ENCODE results near the gene NTN1.
A peak's percentile ranks its signal among the peaks of the same experiment; 100 is the strongest.

NTN1 gene

GRCh38 chr17:9138161-9138717 is 116.9 kb downstream of the NTN1 start:
- Histone ChIP-seq H3K27ac (no peak overlapping the region), H3K36me3 (ENCODE audit: insufficient read depth, low read length) (no peaks in the 10 kb centered on the region), H3K4me3 (peak overlapping the region; percentile 58; the same call in 1 of the 2 replicates), H3K9ac (ENCODE audit: insufficient read length) (no peak overlapping the region), H3K9me3 (ENCODE audit: low read depth, low read length) (no peaks in the 10 kb centered on the region)
- no peak for TF ChIP-seq FOXP2 (optimal IDR thresholded peaks at IDR 0.05; ENCODE audit: control extremely low read depth, extremely low read length, insufficient read depth)
- TF ChIP-seq POLR2AphosphoS5 (IDR thresholded peaks at IDR 0.05; ENCODE audit: borderline replicate concordance, low read depth, low read length): peak; percentile 24; the same call in 1 of the 2 replicates
- DNase-seq (ENCODE audit: low read depth, low spot score): peak; percentile 76

- DNase-seq (ENCODE audit: low read depth, low spot score): no peak
- no peak overlapping the region for H3K4me3 ChIP-seq
- no peaks in the 10 kb centered on the region for H3K9me3 ChIP-seq (ENCODE audit: low read depth, low read length)
- H3K27ac ChIP-seq: no peak overlapping the region
- no peak for TF ChIP-seq EZH2 (IDR thresholded peaks at IDR 0.05)
- TF ChIP-seq POLR2AphosphoS5 (IDR thresholded peaks at IDR 0.05; ENCODE audit: borderline replicate concordance, low read depth, low read length): no peak
- no peak for TF ChIP-seq FOXP2 (optimal IDR thresholded peaks at IDR 0.05; ENCODE audit: control extremely low read depth, extremely low read length, insufficient read depth)
- H3K36me3 ChIP-seq (ENCODE audit: insufficient read depth, low read length): no peaks in the 10 kb centered on the region
- no peak overlapping the region for H3K9ac ChIP-seq (ENCODE audit: insufficient read length)
These were observed 118.4 kb downstream of the NTN1 start for GRCh38 chr17:9139695-9140094.

DNA sequence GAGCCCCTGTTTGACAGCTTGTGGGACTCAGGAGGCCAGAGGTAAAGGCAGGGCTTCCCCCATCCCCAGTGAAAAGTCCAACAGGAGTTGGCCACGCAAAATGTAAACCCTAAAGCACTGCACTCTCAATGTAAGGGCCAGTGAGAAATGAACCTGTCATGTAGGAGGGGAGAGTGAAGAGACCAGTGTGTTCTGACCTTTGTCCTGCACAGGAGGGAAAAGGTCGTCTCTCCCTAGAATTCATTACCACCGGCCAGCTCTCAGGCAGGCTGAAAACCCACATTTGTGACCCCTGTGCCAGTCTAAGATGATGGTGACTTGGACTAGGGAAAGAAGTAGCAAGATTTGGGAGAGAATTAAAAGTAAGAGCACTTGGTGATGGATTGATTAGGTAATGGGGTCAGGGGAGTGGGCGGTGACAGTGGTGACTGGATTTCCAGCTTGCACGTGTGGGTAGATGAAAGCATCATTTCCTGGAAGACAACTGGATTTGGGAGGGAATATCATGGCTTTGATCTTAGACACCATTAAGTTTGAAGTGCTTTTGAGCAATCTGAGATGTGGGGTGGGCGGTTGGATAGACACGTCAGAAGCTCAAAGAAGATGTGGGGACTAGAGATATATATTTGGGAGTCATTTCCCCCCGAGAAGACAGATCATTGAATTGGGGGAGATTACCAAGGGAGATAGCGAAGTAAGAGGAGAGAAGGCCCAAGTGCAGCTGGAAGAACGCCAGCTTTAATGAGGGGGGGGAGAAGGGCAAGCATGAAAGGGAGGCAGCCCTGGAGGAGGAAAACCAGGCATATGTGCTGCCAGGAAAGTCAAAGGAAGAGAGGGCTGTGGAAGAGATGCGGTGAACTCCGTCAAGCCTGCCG is 119.5 kb downstream of the NTN1 start:
- DNase-seq (ENCODE audit: low read depth, low spot score): peak; percentile 1
- H3K9ac ChIP-seq (ENCODE audit: insufficient read length): no peak overlapping the region
- TF ChIP-seq FOXP2 (optimal IDR thresholded peaks at IDR 0.05; ENCODE audit: control extremely low read depth, extremely low read length, insufficient read depth): no peak
- TF ChIP-seq POLR2AphosphoS5 (IDR thresholded peaks at IDR 0.05; ENCODE audit: borderline replicate concordance, low read depth, low read length): no peak
- no peak for TF ChIP-seq EZH2 (IDR thresholded peaks at IDR 0.05)

DNA sequence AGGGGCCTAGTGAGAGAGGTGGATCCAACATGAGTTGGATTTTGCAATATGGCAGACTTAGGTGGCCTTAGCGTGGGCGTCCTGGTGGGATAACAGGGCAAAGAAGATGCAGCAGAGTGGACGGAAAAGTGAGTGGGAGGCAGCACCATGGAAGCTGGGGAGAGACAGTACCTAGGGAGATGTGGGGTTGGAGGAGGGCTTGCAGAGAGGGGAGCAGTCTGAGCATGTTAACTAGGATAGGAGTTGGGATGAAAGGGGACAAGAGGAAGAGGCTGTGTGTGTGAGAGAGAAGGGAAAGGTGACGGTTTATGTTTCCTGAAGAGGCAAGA is 120.1 kb downstream of the NTN1 start:
- Histone ChIP-seq H3K9me3 (ENCODE audit: low read depth, low read length) (no peaks in the 10 kb centered on the region), H3K9ac (ENCODE audit: insufficient read length) (no peak overlapping the region), H3K36me3 (ENCODE audit: insufficient read depth, low read length) (no peaks in the 10 kb centered on the region), H3K4me3 (no peak overlapping the region), H3K27ac (no peak overlapping the region)
- DNase-seq (ENCODE audit: low read depth, low spot score): no peak
- no peak for TF ChIP-seq FOXP2 (optimal IDR thresholded peaks at IDR 0.05; ENCODE audit: control extremely low read depth, extremely low read length, insufficient read depth)
- TF ChIP-seq POLR2AphosphoS5 (IDR thresholded peaks at IDR 0.05; ENCODE audit: borderline replicate concordance, low read depth, low read length): no peak
- no peak for TF ChIP-seq EZH2 (IDR thresholded peaks at IDR 0.05)

More for the DNA sequence above, 119.5 kb downstream of the NTN1 start:
- H3K4me3 ChIP-seq: no peak overlapping the region
- H3K9me3 ChIP-seq (ENCODE audit: low read depth, low read length): no peaks in the 10 kb centered on the region
- H3K27ac ChIP-seq: no peak overlapping the region
- H3K36me3 ChIP-seq (ENCODE audit: insufficient read depth, low read length): no peaks in the 10 kb centered on the region

GRCh38 chr17:9142772-9143494 is 121.6 kb downstream of the NTN1 start:
- no peak for DNase-seq (ENCODE audit: low read depth, low spot score)
- H3K4me3 ChIP-seq: no peak overlapping the region
- no peak overlapping the region for H3K9ac ChIP-seq (ENCODE audit: insufficient read length)
- no peak overlapping the region for H3K27ac ChIP-seq
- TF ChIP-seq POLR2AphosphoS5 (IDR thresholded peaks at IDR 0.05; ENCODE audit: borderline replicate concordance, low read depth, low read length) (no peak), FOXP2 (optimal IDR thresholded peaks at IDR 0.05; ENCODE audit: control extremely low read depth, extremely low read length, insufficient read depth) (no peak), EZH2 (IDR thresholded peaks at IDR 0.05) (no peak)
- no peaks in the 10 kb centered on the region for H3K36me3 ChIP-seq (ENCODE audit: insufficient read depth, low read length)
- H3K9me3 ChIP-seq (ENCODE audit: low read depth, low read length): no peaks in the 10 kb centered on the region

- Histone ChIP-seq H3K9me3 (ENCODE audit: low read depth, low read length) (no peaks in the 10 kb centered on the region), H3K4me3 (no peak overlapping the region), H3K36me3 (ENCODE audit: insufficient read depth, low read length) (no peaks in the 10 kb centered on the region), H3K27ac (no peak overlapping the region), H3K9ac (ENCODE audit: insufficient read length) (no peak overlapping the region)
- no peak for TF ChIP-seq FOXP2 (optimal IDR thresholded peaks at IDR 0.05; ENCODE audit: control extremely low read depth, extremely low read length, insufficient read depth)
- TF ChIP-seq EZH2 (IDR thresholded peaks at IDR 0.05): no peak
- TF ChIP-seq POLR2AphosphoS5 (IDR thresholded peaks at IDR 0.05; ENCODE audit: borderline replicate concordance, low read depth, low read length): no peak
- DNase-seq (ENCODE audit: low read depth, low spot score): no peak
These were observed 123.4 kb downstream of the NTN1 start for GRCh38 chr17:9144502-9145249.

GRCh38 chr17:9146064-9146463 is 124.8 kb downstream of the NTN1 start:
- no peak overlapping the region for H3K4me3 ChIP-seq
- TF ChIP-seq EZH2 (IDR thresholded peaks at IDR 0.05) (no peak), FOXP2 (optimal IDR thresholded peaks at IDR 0.05; ENCODE audit: control extremely low read depth, extremely low read length, insufficient read depth) (no peak), POLR2AphosphoS5 (IDR thresholded peaks at IDR 0.05; ENCODE audit: borderline replicate concordance, low read depth, low read length) (no peak)
- no peaks in the 10 kb centered on the region for H3K9me3 ChIP-seq (ENCODE audit: low read depth, low read length)
- no peak overlapping the region for H3K27ac ChIP-seq
- DNase-seq (ENCODE audit: low read depth, low spot score): no peak
- no peak overlapping the region for H3K9ac ChIP-seq (ENCODE audit: insufficient read length)
- H3K36me3 ChIP-seq (ENCODE audit: insufficient read depth, low read length): no peaks in the 10 kb centered on the region
